SW 1271 (cell line): ENCODE measurements around the gene TAOK2.

Experiments
- DNase-seq, 2 experiments: peaks; one replicate each; lab custom pipeline; 2025; lab: John Stamatoyannopoulos, UW

Gene TAOK2

GRCh38 chr16:29987371-29988085, 13.9 kb downstream of the TAOK2 start:
- no peak for DNase-seq

- no peak for DNase-seq
Observed at GRCh38 chr16:29988346-29989075, 14.8 kb downstream of the TAOK2 start.

- no peak for DNase-seq
Observed at GRCh38 chr16:29989111-29989858, 15.6 kb downstream of the TAOK2 start.

DNA sequence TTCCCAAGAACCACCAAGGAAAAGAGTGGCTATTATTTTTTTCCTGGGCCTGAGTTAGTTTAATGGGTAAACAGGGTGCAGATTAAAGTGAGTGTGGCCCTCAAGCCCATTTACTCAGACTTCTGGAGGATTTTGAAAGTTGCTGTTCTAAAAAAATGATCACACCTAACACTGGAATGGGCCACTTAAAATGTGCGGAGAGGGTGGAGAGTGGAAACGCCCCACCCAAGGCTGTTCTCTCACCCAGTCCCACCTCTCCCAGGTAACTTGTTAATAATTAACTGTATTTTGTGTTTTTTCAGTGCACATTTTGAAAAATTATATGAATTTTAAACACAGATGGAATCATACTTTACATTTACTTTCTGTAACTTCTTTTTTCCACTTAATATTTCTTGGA, 16.4 kb downstream of the TAOK2 start:
- DNase-seq = no peak

GRCh38 chr16:29990883-29991570, 17.4 kb downstream of the TAOK2 start:
- DNase-seq = no peak

GRCh38 chr16:29991571-29991904, 17.9 kb downstream of the TAOK2 start:
- no peak for DNase-seq

DNA sequence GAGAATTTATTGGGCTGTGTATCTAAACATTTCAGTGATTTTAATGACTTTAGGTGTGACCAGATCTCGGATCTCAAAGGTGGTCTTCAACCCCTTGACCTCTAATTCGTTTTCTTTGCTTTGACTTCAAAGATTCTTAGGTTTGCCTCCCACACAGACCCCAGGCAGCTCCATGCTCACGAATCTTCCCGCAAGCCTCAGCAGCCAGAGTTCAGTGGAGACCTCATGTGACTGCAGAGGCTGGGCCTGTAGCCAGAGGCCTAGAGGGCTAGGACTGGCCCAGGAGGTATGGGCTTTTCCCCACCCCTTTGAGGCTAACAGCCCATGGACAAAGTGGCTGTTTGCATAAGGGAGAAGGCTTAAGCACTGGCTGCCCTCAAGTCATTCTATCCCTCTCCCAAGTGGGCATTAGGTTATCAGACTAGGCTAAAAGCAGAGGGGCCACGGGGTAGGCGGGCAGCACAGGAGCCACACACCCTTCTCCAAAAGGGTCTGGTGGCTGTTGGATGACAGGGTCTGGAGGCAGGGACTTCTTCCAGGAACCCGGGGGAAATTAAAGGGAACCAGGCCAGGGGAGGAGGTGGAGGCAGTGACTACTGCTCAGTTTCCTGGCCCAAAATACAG, 18.8 kb downstream of the TAOK2 start:
- DNase-seq = no peak

DNA sequence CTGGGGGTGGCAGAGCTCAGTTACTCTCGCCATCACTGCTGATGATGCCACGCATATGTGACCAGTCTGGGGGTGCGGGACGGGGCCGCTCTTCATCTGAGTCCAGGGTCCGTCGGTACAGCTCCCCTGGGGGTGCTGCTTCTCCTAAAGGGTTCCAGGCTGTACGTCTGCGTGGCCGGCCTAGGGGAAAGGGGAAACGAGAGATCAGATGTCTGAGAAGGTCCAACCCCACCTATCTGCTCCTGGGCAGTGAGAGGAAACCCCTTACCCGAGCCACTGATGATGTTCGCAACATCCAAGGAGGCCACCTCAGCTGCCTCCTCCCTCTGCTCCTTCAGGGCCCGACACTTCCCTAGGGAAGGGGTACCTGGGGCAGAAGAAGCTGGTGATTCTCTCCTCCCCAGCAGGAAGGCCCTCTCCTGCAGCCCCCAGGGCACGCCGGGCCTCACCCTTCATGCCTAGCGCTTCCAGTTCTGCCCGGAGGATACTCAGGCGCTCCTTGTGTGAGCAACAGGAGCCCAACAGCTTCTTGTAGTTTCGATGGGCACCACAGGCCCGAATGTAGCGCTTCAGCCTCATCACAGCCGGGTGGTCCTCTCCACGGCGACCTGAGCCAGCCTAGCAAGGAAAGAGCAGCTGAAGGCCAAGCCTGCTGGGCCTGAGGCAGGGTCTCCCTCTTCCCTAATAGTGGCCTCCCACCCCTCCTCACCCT, 19.7 kb downstream of the TAOK2 start:
- DNase-seq = no peak

DNA sequence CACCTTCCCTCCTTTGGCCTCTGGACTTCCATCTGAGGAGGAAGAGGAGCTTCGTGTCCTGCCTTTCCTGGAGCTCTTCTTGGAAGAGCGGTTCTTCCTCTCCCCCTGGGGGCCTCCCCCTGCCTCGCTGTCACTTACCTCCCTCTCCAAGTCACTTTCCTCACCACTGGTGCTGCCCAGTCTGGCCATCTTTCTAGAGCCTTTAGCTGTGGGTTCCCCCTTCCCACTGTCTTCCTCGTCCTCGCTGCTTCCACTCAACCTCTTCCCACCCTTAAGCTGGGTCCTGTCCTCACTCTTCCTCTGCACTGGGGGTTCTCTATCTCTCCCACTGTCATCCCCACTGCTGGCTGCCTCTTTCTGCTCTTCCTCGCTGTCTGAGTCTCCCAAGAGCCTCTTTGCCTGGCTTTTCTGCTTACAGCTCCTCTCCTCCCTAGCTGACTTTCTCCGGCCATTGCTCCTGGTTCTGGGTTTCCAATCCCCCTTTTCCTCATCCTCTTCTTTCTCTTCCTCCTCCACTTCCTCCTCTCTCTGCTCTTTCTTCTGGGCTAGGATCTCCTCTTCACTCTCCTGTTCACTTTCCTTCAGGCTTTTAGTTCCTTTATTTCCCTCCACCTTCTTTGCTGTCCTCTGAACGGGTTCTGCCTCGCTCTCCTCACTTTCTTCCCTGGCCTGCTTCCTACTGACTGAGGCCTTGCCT, 20.4 kb downstream of the TAOK2 start:
- DNase-seq = no peak

DNA sequence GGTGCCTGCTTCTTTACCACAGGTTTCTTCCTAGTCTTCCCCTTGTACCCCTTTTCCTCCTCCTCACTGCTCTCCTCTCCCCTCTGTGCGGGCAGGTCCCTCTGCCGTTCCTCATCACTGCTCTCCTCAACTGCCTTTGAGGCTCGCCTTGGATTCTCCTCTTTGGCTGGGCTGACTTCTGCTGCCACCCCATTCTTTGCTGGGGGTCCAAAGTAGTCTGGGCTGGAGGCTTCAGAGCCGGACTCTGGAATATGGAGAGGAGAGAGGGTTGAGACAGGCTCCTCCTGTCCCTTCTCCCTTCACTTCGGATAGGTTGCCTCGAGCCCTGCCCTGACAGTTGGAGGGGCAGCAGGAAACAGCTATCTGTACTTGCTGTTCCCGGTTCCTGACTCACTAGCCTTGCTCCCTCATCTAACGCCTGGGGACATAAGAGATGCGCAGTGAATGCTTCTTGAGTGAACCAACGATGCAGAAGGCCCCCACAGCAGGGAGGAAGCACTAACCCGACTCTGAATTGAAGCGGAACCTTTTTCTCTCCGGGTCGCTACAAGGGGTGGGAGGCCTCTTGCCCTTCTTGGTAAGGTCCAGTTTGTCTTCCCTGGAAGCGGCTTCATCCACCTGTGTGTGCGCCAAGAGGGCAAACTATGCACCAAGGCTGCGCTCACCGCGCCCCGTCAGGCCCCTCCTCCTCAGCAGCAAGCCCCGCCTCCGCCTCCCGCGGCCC, 21.1 kb downstream of the TAOK2 start:
- DNase-seq = peak; percentile 54 to 66

- peak; percentile 59 to 85 for DNase-seq
Observed at GRCh38 chr16:29995324-29995910, 21.7 kb downstream of the TAOK2 start, which contains the start of gene HIRIP3. HIRIP3 (minus strand) TSS chr16:29995617; CDS start chr16:29995605, 12 bp downstream.

GRCh38 chr16:29995911-29996765, 22.5 kb downstream of the TAOK2 start, which contains the start of gene INO80E:
INO80E (plus strand) TSS chr16:29996241; CDS start chr16:29996311, 70 bp downstream.
- peak; percentile 95 to 96 for DNase-seq

- DNase-seq = no peak
Observed at GRCh38 chr16:29996766-29997250, 23.1 kb downstream of the TAOK2 start.

GRCh38 chr16:29999605-30000004, 25.9 kb downstream of the TAOK2 start:
- no peak for DNase-seq

- DNase-seq = no peak
Observed at GRCh38 chr16:30000735-30001631, 27.3 kb downstream of the TAOK2 start.

- DNase-seq = no peak
Observed at GRCh38 chr16:30002614-30003346, 29.1 kb downstream of the TAOK2 start.
